ENCODE measurements around the gene SYNGR4.

SYNGR4 gene

DNA sequence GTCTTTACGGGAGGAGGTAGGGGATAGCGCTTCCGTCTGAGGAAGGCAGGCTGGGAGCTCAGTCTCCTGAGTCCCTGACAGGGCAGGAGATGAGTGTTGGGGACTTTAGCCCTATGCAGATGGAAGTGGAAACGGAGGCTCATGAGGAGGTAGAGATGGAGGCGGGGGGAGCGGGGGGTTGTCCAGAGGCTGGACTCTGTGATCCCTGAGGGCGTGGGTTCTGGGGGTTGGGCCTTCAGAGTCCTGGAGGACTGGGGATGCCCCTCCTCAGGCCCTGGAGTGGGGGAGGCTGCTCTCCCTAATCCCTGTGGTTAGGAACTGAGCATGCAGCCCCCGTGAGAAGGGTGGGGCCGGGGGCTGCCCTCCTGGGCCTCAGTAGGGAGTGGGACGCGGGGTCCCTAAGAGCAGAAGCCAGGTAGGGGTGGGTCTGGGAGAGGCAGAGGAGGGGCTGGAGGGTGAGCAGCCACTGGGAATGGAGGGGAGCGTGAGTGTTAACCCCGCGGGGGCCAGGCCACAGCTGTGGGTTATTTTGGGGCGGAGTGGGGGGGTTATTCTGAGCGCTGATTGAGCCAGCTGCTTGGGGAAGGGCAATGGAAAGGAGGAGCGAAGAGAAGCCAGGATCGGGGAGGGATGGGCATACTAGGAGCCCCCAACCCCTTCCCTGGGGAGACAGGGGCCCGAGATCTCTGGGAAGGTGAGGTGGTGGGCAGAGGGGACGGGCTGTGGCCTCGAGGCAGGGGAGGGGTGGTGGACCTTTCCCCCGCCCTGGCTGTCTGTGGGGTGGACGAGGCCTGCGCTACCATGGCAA, 32.1 kb downstream of the SYNGR4 start:
- DNase-seq (ENCODE audit: low spot score), result no peak

- DNase-seq (ENCODE audit: low spot score), result no peak
These were observed 32.6 kb downstream of the SYNGR4 start for GRCh38 chr19:48396824-48397176.

DNA sequence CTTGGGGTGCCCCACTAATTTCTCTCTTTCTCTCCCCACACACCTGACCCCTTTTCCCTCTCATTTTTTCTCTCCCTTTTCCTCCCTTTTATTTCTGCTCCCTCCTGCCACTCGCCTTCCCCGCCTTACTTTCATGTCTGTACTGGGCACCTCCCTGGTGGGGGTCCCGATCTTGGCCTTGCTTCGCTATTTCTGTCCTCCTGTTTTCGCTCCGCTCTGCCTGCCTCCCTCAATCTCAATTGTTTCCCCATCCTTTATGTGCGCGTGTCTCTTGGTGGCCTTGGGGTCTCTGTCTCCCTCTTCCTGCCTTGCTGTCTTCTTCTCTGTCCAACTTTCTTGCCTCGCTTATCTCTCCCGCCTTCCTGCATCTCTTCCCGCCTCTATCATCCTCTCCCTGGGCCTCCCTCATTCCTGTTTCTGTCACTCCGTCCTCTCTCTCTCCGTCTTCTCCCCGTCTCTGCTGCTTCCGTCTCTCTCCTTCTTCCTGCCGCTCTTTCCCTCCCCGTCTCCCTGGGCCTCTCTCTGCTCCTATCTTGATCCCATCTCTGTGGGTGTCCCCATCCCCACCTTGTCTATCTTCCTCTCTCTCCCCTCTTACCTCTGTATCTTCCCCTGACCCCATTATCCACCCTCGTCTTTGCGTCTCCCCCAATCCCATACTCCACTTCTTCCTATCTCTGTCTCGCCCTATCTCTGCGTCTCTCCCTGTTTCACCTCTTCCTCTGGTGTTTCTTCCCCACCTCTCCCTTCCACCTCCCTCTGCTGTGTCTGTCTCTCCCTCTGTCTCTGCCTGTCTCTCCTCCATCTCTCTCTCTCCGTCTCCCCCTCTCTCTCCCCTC, 33.3 kb downstream of the SYNGR4 start:
- no peak for DNase-seq (ENCODE audit: low spot score)

DNA sequence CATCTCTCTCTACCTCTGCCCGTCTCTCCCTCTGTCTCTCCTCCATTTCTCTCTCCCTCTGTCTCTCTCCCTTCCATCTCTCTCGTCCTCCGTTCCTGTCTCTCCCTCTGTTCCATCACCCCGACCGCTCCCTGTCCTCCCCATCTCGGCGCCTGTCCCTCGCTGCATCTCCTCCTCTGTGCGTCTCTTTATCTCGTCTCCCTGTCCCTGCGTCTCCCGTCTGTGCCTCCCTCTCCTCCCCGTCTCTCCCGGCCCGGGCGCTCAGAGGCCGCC, 33.9 kb downstream of the SYNGR4 start:
- no peak for DNase-seq (ENCODE audit: low spot score)

DNA sequence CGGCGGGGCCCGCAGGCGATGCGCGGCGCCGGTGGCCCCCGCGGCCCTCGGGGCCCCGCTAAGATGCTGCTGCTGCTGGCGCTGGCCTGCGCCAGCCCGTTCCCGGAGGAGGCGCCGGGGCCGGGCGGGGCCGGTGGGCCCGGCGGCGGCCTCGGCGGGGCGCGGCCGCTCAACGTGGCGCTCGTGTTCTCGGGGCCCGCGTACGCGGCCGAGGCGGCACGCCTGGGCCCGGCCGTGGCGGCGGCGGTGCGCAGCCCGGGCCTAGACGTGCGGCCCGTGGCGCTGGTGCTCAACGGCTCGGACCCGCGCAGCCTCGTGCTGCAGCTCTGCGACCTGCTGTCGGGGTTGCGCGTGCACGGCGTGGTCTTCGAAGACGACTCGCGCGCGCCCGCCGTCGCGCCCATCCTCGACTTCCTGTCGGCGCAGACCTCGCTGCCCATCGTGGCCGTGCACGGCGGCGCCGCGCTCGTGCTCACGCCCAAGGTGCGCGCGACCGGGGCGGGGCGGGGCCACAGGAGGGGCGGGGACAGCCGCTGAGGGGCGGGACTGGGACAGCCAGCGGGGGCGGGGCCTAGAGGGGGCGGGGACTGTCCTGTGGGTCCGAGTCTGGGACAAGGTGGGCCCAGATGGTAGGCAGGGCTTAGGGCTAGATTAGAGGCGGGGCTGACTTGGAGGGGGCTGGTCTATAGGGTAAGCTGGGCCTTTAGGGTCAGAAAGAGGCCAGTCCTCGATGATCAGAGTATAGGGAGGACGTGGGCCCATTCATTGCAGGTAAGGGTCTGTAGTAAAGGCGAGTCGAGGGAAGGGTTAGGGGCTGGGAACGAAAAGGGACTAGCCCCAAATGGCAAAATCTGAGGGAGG, 34.4 kb downstream of the SYNGR4 start:
- DNase-seq (ENCODE audit: low spot score), result peak; percentile 84

- no peak for DNase-seq (ENCODE audit: low spot score)
These were observed 36.0 kb downstream of the SYNGR4 start for GRCh38 chr19:48400018-48400742.

GRCh38 chr19:48401287-48401686, 37.1 kb downstream of the SYNGR4 start:
- DNase-seq (ENCODE audit: low spot score), result no peak

DNA sequence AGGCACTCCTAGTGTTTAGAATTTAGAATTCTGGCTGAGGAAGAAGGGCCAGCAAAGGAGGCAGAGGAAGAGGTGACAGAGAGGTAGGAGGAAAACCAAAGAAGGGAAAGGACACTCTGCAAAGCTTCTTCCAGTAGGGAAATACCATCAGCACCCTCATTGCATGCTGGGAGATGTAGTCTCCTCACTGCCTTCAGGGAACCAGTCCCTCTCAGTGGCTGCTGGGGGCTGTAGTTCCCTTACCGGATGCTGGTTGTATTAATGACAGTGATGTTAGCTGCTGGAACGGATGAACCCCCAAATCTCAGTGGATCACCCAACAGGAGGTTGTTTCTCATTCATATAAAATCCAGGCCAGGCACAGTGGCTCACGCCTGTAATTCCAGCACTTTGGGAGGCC, 39.4 kb downstream of the SYNGR4 start:
- DNase-seq (ENCODE audit: low spot score), result peak; percentile 65

- no peak for DNase-seq (ENCODE audit: low spot score)
These were observed 41.0 kb downstream of the SYNGR4 start for GRCh38 chr19:48405010-48405659.

DNA sequence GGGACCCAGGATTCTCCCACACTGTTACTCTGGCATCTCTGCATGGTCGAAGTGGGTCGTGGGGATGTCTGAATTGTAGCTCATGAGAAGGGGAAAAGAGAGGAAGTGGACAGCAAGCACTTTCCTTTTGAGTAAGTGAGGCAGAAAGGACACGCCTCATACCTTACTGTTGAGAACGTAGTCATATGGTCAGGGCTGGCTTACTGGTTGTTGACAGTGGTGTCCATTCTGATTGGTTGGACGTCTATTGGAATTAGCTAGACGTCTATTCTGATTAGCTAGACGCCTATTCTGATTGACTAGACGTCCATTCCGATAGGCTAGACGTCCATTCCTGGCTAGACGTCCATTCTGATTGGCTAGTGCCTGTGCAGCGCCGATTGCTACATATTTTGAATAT, 41.7 kb downstream of the SYNGR4 start:
- no peak for DNase-seq (ENCODE audit: low spot score)

GRCh38 chr19:48413879-48414587, 49.9 kb downstream of the SYNGR4 start:
- no peak for DNase-seq (ENCODE audit: low spot score)

DNA sequence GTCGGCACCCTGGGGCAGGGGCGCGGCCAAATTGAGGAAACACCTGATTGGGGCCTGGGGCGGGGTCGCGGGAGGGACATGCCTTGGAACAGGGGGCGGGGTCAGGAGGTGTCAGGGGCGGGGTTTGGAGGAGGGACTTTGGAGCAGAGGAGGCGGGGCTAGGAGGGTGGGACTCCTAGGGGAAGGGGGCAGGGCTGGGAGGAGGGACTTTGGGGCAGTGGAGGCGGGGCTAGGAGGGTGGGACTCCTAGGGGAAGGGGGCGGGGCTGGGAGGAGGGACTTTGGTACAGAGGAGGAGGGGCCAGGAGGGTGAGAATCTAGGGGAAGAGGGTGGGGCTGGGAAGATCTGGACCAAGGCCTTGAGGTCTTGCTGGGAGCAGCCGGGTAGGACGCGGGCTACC, 51.2 kb downstream of the SYNGR4 start:
- peak; percentile 68 for DNase-seq (ENCODE audit: low spot score)

DNA sequence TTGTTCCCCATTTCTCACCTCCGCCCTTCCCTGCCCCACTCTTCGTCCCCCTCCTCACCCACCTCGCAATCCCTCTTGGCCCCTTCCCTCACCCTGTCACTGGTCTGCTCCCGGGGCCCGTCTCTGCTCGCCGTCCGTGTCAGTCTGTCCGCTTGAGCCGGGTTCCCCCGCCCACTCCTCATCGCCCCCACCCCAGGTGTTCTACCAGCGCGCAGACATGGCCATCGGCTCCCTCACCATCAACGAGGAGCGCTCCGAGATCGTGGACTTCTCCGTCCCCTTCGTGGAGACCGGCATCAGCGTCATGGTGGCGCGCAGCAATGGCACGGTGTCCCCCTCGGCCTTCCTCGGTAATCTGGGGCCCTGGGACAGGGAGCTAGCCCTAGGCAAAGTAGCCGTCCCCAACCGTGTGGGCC, 51.6 kb downstream of the SYNGR4 start:
- no peak for DNase-seq (ENCODE audit: low spot score)

DNA sequence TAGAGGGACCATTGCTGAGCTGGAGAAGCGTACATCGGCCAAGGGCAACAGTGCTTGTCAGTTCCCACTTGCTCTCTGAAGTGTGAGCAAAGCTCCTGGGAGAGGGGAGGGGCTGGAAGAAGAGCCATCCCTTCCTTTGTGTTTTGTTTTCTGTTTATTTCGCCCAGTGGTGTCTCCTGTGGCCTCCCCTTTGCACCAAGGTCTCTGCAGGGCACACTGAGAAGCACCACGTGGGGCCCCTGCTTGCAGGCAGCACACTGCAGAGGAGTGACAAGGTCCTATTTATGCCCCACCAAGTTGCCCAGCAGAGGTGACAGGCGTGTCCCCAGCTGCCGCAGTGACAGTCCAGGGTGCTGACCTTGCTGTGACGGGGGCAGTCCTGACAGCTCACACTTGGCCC, 53.3 kb downstream of the SYNGR4 start:
- DNase-seq (ENCODE audit: low spot score), result no peak

- DNase-seq (ENCODE audit: low spot score), result no peak
These were observed 54.3 kb downstream of the SYNGR4 start for GRCh38 chr19:48418317-48419064.

GRCh38 chr19:48419158-48419920, 55.2 kb downstream of the SYNGR4 start:
- peak; percentile 69 for DNase-seq (ENCODE audit: low spot score)

GRCh38 chr19:48421548-48421947, 57.4 kb downstream of the SYNGR4 start:
- DNase-seq (ENCODE audit: low spot score), result no peak

GRCh38 chr19:48424694-48425219, 60.6 kb downstream of the SYNGR4 start:
- DNase-seq (ENCODE audit: low spot score), result no peak
